Stomach (tissue), 9 donors: ENCODE data around the gene ALDH16A1. TPM values are rescaled to one million over a fixed set of nuclear protein-coding genes. Genes with fewer than 3 reads are reported as not detected.

Experiments used
- DNase-seq, 2 donors: peaks; one replicate each; pipeline versions ENCODE4 v3.0.0 to v3.0.0-alpha.2; 2013 to 2019
- H3K27ac ChIP-seq, 5 donors: fragments of 200-600 bp in 4 of 5; sonication (generic) in 4 of 5; one replicate each; pipeline ENCODE4 v1.5.1; 2013 to 2019; ENCODE audit warnings: mild to moderate bottlenecking in 1 of 5, moderate library complexity in 1 of 5
- H3K27me3 ChIP-seq, 3 donors: fragments of 200-600 bp; sonication (generic); one replicate each; pipeline ENCODE4 v1.5.1; 2017 to 2019; ENCODE audit warnings: mixed run types in 1 of 3
- H3K36me3 ChIP-seq, 4 donors: fragments of 200-600 bp; sonication (generic); 1 replicate in 3 of 4; 2 replicates in 1 of 4; pipeline ENCODE4 v1.5.1; 2016 to 2019
- H3K4me1 ChIP-seq, 4 donors: fragments of 200-600 bp; sonication (generic); one replicate each; pipeline ENCODE4 v1.5.1; 2016 to 2019
- H3K4me3 ChIP-seq, 4 donors: fragments of 200-600 bp; sonication (generic) in 3 of 4; one replicate each; pipeline ENCODE4 v1.5.1; 2016 to 2019; ENCODE audit warnings: mild to moderate bottlenecking in 1 of 4
- H3K9me3 ChIP-seq, 4 donors: fragments of 200-600 bp; sonication (generic); one replicate each; pipeline ENCODE4 v1.5.1; 2016 to 2019
- EP300 ChIP-seq: sonication (generic); formaldehyde crosslinking; IDR thresholded peaks from one replicate; pipeline ENCODE4 v1.6.1; 2017; ENCODE audit warnings: antibody characterized with exemption
- POLR2A ChIP-seq, 4 donors: fragments of 450-650 bp; IDR thresholded peaks; one replicate each; pipeline ENCODE4 v1.6.1; 2016; ENCODE audit warnings: antibody characterized with exemption in 4 of 4, control low read depth in 2 of 4, mild to moderate bottlenecking in 1 of 4, moderate library complexity in 1 of 4
- POLR2AphosphoS5 ChIP-seq, 3 donors: sonication (generic); formaldehyde crosslinking; IDR thresholded peaks; one replicate each; pipeline ENCODE4 v1.6.1; 2016; ENCODE audit warnings: antibody characterized with exemption in 3 of 3
- WGBS, 5 donors: extraction: QIAGEN DNeasy Blood & Tissue Kit in 3 of 5; methylation state at CpG; one replicate each; pipeline versions ENCODE4 v1.1.5 to v1.1.7; 2013 to 2018; 5-methylcytosine and 5-hydroxymethylcytosine counted together
- intact Hi-C: fragments of 100-400 bp; cut with DNase I; formaldehyde crosslinking; loops from one replicate; pipeline ENCODE4 v1.15.1; 2023; ENCODE audit warnings: low total_unique reads
- polyA plus RNA-seq, 3 donors: library from polyadenylated mRNA; stranded (reverse); fragments of 200-250 nt; gene quantifications; one replicate each; pipeline ENCODE4 v1.2.3, GENCODE V29; 2013
- total RNA-seq, 5 donors: library from RNA; depleted of rRNA; stranded (reverse); fragments of >200 nt; gene quantifications; one replicate each; pipeline versions ENCODE4 v1.1.0 to v1.2.3, GENCODE V29; 2014 to 2016
- TF ChIP-seq, protein P1 (sequence below), 7 experiments: fragments of 450-650 bp in 4 of 7; fragments of 200-600 bp in 3 of 7; sonication (generic) in 3 of 7; IDR thresholded peaks; one replicate each; pipeline ENCODE4 v1.5.1; 2016 to 2019; ENCODE audit warnings: antibody characterized with exemption in 7 of 7, control low read depth in 2 of 7, mild to moderate bottlenecking in 1 of 7
- donor health status: healthy with polysubstance abuse.
- donor health status: Bipolar disorder and iron deficiency.
- donor health status: healthy.

The ALDH16A1 gene
- total and polyA plus RNA-seq, 8 donors: 27.9 to 198 (median 42.5) TPM

DNA sequence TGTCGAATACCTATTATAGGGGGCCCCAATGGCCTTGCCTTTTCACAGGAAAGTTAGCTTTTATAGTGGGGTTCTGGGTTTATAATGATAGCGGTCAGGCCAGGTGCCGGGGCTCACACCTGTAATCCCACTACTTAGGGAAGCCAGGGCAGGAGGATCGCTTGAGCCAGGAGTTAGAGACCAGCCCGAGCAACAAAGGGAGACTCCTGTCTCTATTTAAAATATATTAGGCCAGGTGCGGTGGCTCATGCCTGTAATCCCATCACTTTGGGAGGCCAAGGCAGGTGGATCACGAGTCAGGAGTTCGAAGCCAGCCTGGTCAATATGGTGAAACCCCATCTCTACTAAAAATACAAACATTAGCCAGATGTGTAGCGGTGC is 50.5 kb downstream of the ALDH16A1 start:
- WGBS, 5 donors: 73 to 78% (median 76%) methylated on average over 9 of the region's 9 CpGs

GRCh38 chr19:49506575-49507105 is 53.6 kb downstream of the ALDH16A1 start:
- intact Hi-C loops: loop anchor here (5.0 kb wide), 1 partner anchor 36 kb away; no protein-coding TSS in a partner anchor
- no peaks in the 10 kb centered on the region for H3K36me3 ChIP-seq
- TF ChIP-seq, protein P1, sequence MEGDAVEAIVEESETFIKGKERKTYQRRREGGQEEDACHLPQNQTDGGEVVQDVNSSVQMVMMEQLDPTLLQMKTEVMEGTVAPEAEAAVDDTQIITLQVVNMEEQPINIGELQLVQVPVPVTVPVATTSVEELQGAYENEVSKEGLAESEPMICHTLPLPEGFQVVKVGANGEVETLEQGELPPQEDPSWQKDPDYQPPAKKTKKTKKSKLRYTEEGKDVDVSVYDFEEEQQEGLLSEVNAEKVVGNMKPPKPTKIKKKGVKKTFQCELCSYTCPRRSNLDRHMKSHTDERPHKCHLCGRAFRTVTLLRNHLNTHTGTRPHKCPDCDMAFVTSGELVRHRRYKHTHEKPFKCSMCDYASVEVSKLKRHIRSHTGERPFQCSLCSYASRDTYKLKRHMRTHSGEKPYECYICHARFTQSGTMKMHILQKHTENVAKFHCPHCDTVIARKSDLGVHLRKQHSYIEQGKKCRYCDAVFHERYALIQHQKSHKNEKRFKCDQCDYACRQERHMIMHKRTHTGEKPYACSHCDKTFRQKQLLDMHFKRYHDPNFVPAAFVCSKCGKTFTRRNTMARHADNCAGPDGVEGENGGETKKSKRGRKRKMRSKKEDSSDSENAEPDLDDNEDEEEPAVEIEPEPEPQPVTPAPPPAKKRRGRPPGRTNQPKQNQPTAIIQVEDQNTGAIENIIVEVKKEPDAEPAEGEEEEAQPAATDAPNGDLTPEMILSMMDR (IDR thresholded peaks at IDR 0.05): peak in 5 of 7 experiments; percentile 61 to 90 (median 80)
- TF ChIP-seq POLR2AphosphoS5 (IDR thresholded peaks at IDR 0.05) (no peak), POLR2A (IDR thresholded peaks at IDR 0.05) (no peak), EP300 (no peak)
- WGBS, 5 donors: 24 to 34% (median 28%) methylated on average over 8 of the region's 8 CpGs
- no peaks in the 10 kb centered on the region for H3K9me3 ChIP-seq
- DNase-seq: peak; percentile 76 to 85
- H3K4me1 ChIP-seq: peaks cover 2 to 18% (median 15%) of the 10 kb centered on the region in 4 donors
- no peaks in the 10 kb centered on the region for H3K27me3 ChIP-seq
- H3K27ac ChIP-seq: no peak overlapping the region
- no peak overlapping the region for H3K4me3 ChIP-seq

More for the DNA sequence above, 50.5 kb downstream of the ALDH16A1 start:
- H3K4me1 ChIP-seq: peaks cover 23 to 45% (median 34%) of the 10 kb centered on the region in 4 donors
- peak overlapping the region in 1 of 5 donors; percentile 43 for H3K27ac ChIP-seq
- peaks cover 15 to 17% (median 16%) of the 10 kb centered on the region in 4 donors for H3K36me3 ChIP-seq
- intact Hi-C loops: no loop called here
- H3K4me3 ChIP-seq: no peak overlapping the region
- TF ChIP-seq EP300 (no peak), POLR2AphosphoS5 (IDR thresholded peaks at IDR 0.05) (no peak), POLR2A (IDR thresholded peaks at IDR 0.05) (no peak)
- TF ChIP-seq, protein P1 (IDR thresholded peaks at IDR 0.05): no peak
- no peaks in the 10 kb centered on the region for H3K9me3 ChIP-seq
- DNase-seq: no peak
- no peaks in the 10 kb centered on the region for H3K27me3 ChIP-seq

- Histone ChIP-seq H3K27ac (peak overlapping the region in 1 of 5 donors; percentile 39), H3K4me1 (peaks cover 14 to 28% (median 22%) of the 10 kb centered on the region in 4 donors), H3K4me3 (no peak overlapping the region), H3K36me3 (no peaks in the 10 kb centered on the region), H3K27me3 (no peaks in the 10 kb centered on the region), H3K9me3 (no peaks in the 10 kb centered on the region)
- DNase-seq: no peak
- intact Hi-C loops: loop anchor here (5.0 kb wide), 1 partner anchor 34 kb away; no protein-coding TSS in a partner anchor
- WGBS, 5 donors: 77 to 85% (median 78%) methylated on average over 12 of the region's 12 CpGs
- TF ChIP-seq, protein P1 (IDR thresholded peaks at IDR 0.05): no peak
- TF ChIP-seq EP300: no peak
- no peak for TF ChIP-seq POLR2AphosphoS5 (IDR thresholded peaks at IDR 0.05)
- TF ChIP-seq POLR2A (IDR thresholded peaks at IDR 0.05): no peak
Observed at GRCh38 chr19:49507803-49508494, 54.9 kb downstream of the ALDH16A1 start.

- 0 to 2% (median 0%) methylated on average over 31 to 50 of the region's 50 CpGs for WGBS, 5 donors
- Histone ChIP-seq H3K4me3 (peak overlapping the region; percentile 77 to 92 (median 84)), H3K4me1 (peaks cover 14 to 66% (median 44%) of the 10 kb centered on the region in 4 donors), H3K9me3 (no peaks in the 10 kb centered on the region), H3K36me3 (peaks cover 0 to 35% (median 4%) of the 10 kb centered on the region in 4 donors), H3K27me3 (no peaks in the 10 kb centered on the region), H3K27ac (peak overlapping the region; percentile 85 to 93 (median 90))
- intact Hi-C loops: no loop called here
- DNase-seq: peak; percentile 59 to 91
- TF ChIP-seq POLR2AphosphoS5 (IDR thresholded peaks at IDR 0.05) (no peak), POLR2A (IDR thresholded peaks at IDR 0.05) (no peak), EP300 (no peak)
- TF ChIP-seq, protein P1 (IDR thresholded peaks at IDR 0.05): no peak
Observed at GRCh38 chr19:49512970-49513745, 60.1 kb downstream of the ALDH16A1 start.
